HepG2 (cell line): Measurements from ENCODE around the gene ZC3H4.

Source experiments
- AHR ChIP-seq: IDR thresholded peaks from 2 replicates; pipeline ENCODE4 v1.6.1; 2018; ENCODE audit warnings: missing genetic modification reagents, missing compliant biosample characterization
- POLR2AphosphoS5 ChIP-seq: IDR thresholded peaks from 2 replicates; pipeline ENCODE4 v1.6.1; 2012; ENCODE audit warnings: low read depth, low read length
- RFX5 ChIP-seq: IDR thresholded peaks from 2 replicates; pipeline ENCODE4 v1.6.1; 2011; ENCODE audit warnings: low read depth, low read length, improper control_type of control experiment
- WIZ ChIP-seq: sonication (generic); formaldehyde crosslinking; IDR thresholded peaks from 2 replicates; pipeline ENCODE4 v1.5.1; 2020; ENCODE audit warnings: mild to moderate bottlenecking, missing genetic modification reagents
- TF ChIP-seq, protein P1 (sequence below): sonication (generic); formaldehyde crosslinking; IDR thresholded peaks from 2 replicates; pipeline ENCODE4 v1.4.0; 2020; ENCODE audit warnings: missing genetic modification reagents

DNA sequence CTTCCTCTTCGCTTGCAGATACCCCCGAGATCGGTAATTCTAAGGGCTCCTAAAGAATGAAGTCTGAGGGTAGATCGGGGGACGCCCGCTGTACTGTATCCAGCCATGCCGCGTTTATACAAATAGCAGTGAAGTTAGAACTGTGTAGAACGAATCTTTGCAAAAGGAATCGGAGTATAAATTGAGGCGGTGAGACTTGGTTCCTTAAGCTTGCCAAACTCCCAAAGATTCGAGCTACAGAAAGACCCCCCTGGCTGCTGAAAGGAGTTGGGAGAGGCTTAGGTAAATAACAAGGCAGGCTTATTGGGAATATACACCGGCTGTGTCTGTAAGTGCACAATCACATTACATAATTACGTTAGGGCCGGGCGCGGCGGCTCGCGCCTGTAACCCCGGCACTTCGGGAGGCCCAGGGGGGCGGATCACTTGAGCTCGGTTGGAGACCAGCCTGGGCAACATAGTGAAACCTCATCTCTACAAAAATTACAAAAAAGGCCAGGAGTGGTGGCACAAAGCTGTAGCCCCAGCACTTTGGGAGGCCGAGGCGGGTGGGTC lies 77.4 kb downstream of the ZC3H4 start:
- no peak for TF ChIP-seq WIZ (CRISPR knock-in tag)
- TF ChIP-seq AHR (CRISPR knock-in tag) = no peak
- no peak for TF ChIP-seq POLR2AphosphoS5
- TF ChIP-seq, protein P1, sequence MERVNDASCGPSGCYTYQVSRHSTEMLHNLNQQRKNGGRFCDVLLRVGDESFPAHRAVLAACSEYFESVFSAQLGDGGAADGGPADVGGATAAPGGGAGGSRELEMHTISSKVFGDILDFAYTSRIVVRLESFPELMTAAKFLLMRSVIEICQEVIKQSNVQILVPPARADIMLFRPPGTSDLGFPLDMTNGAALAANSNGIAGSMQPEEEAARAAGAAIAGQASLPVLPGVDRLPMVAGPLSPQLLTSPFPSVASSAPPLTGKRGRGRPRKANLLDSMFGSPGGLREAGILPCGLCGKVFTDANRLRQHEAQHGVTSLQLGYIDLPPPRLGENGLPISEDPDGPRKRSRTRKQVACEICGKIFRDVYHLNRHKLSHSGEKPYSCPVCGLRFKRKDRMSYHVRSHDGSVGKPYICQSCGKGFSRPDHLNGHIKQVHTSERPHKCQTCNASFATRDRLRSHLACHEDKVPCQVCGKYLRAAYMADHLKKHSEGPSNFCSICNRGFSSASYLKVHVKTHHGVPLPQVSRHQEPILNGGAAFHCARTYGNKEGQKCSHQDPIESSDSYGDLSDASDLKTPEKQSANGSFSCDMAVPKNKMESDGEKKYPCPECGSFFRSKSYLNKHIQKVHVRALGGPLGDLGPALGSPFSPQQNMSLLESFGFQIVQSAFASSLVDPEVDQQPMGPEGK (CRISPR knock-in tag) = no peak
- TF ChIP-seq RFX5 = no peak
